Psoas muscle (tissue), 8 donors: ENCODE measurements around the gene DCX. TPM values are rescaled to one million over a fixed set of nuclear protein-coding genes. Genes with fewer than 3 reads are reported as not detected.

Source experiments
- ATAC-seq, 4 donors: fragments of 200-7000 bp; cut with Tn5 transposase; one replicate each; pipeline ENCODE4 v1.9.1; 2020; ENCODE audit warnings: moderate library complexity in 3 of 4, mild to moderate bottlenecking in 2 of 4
- DNase-seq, 2 donors: peaks; one replicate each; pipeline ENCODE4 v3.0.0-alpha.2; 2020
- H3K27ac ChIP-seq: fragments of 200-600 bp; one replicate; pipeline ENCODE4 v1.8.0; 2022
- H3K27me3 ChIP-seq, 3 donors: fragments of 200-600 bp in 1 of 3; one replicate each; pipeline versions ENCODE4 v1.6.1 to v1.8.0; 2013 to 2022; ENCODE audit warnings: low read length in 2 of 3, mild to moderate bottlenecking in 2 of 3, moderate library complexity in 1 of 3; ENCODE audit not compliant: insufficient read depth in 3 of 3
- H3K36me3 ChIP-seq, 2 donors: fragments of 200-600 bp in 1 of 2; one replicate each; pipeline versions ENCODE4 v1.6.1 to v1.8.0; 2013 to 2022; ENCODE audit warnings: low read depth in 1 of 2, mild to moderate bottlenecking in 1 of 2, moderate library complexity in 1 of 2; ENCODE audit not compliant: insufficient read depth in 1 of 2
- H3K4me1 ChIP-seq: fragments of 200-600 bp; one replicate; pipeline ENCODE4 v1.8.0; 2022
- H3K4me3 ChIP-seq: fragments of 200-600 bp; one replicate; pipeline ENCODE4 v1.8.0; 2022; ENCODE audit warnings: mild to moderate bottlenecking
- H3K9me3 ChIP-seq: fragments of 200-600 bp; one replicate; pipeline ENCODE4 v1.8.0; 2022
- CTCF ChIP-seq: fragments of 200-600 bp; IDR thresholded peaks from one replicate; pipeline ENCODE4 v1.8.0; 2022; ENCODE audit warnings: antibody characterized with exemption
- WGBS, 3 donors: extraction: QIAGEN DNeasy Blood & Tissue Kit; methylation state at CpG; one replicate each; pipeline versions ENCODE4 v1.1.6 to v1.1.7; 2013; 5-methylcytosine and 5-hydroxymethylcytosine counted together
- intact Hi-C, 2 donors: fragments of 100-400 bp; cut with DNase I; formaldehyde crosslinking; loops; one replicate each; pipeline versions ENCODE4 v1.11.0 to v1.14.2; 2022
- polyA plus RNA-seq, 3 donors: library from polyadenylated mRNA; stranded (reverse); fragments of 200-250 nt; gene quantifications; one replicate each; pipeline ENCODE4 v1.2.3, GENCODE V29; 2013
- total RNA-seq, 4 donors: library from RNA; stranded (reverse); fragmentation: NEBNext Ultra II Directional in 2 of 4; extraction: Animal tissue kit (Norgen Biotek cat#: 25700) in 2 of 4; gene quantifications; one replicate each; pipeline versions ENCODE4 v1.2.1 to v1.2.4, GENCODE V29; 2021 to 2023
- donor health status: healthy with polysubstance abuse.
- donor health status: DM: no; HTN: no; CAD: no; lungs with moderate emphysema.
- donor health status: Bipolar disorder and iron deficiency.
- donor health status: healthy.
- donor health status: DM: yes; HTN: yes; CAD: no.
- donor health status: DM: no; HTN: no; CAD: no.
- donor health status: DM: no; HTN: no; CAD: no.
- donor health status: DM: yes; HTN: yes; CAD: no.

DCX gene
- total and polyA plus RNA-seq, 7 donors: under 0.01 TPM; not detected in 6

GRCh38 chrX:111354496-111354895 lies 57.5 kb downstream of the DCX start:
- no peak for DNase-seq
- no peaks in the 10 kb centered on the region for H3K27me3 ChIP-seq
- WGBS, 3 donors: 30 to 67% (median 52%) methylated on average over 1 of the region's 1 CpG
- no peak overlapping the region for H3K27ac ChIP-seq
- intact Hi-C loops: no loop called here
- H3K36me3 ChIP-seq: no peaks in the 10 kb centered on the region
- no peak overlapping the region for H3K4me3 ChIP-seq
- no peak for TF ChIP-seq CTCF
- H3K9me3 ChIP-seq: no peaks in the 10 kb centered on the region
- H3K4me1 ChIP-seq: no peaks in the 10 kb centered on the region
- ATAC-seq: no peak

DNA sequence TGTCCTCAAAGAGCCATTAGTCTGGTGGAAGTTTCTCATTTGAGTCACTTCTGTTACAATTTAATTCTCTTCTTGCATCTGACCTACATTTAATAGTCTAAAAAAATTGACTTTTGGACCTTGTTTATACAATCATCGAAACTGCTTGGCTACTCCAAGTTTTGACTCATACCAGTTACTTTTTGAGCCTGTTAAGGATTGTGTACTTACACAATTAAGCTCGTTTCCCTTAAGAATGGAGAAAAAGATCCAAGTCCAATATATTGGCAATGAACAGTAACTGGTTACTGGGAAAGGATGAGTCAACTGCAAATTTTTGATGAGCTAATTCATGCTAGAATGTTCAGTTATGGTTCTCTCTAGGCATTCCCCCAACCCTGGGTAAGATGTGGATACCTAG lies 58.2 kb downstream of the DCX start:
- TF ChIP-seq CTCF: no peak
- DNase-seq (no peak), ATAC-seq (no peak)
- intact Hi-C loops: no loop called here
- no peaks in the 10 kb centered on the region for H3K27me3 ChIP-seq
- 39 to 63% (median 44%) methylated on average over 2 of the region's 2 CpGs for WGBS, 3 donors
- H3K9me3 ChIP-seq: no peaks in the 10 kb centered on the region
- H3K4me3 ChIP-seq: no peak overlapping the region
- no peak overlapping the region for H3K27ac ChIP-seq
- H3K36me3 ChIP-seq: no peaks in the 10 kb centered on the region
- H3K4me1 ChIP-seq: no peaks in the 10 kb centered on the region

DNA sequence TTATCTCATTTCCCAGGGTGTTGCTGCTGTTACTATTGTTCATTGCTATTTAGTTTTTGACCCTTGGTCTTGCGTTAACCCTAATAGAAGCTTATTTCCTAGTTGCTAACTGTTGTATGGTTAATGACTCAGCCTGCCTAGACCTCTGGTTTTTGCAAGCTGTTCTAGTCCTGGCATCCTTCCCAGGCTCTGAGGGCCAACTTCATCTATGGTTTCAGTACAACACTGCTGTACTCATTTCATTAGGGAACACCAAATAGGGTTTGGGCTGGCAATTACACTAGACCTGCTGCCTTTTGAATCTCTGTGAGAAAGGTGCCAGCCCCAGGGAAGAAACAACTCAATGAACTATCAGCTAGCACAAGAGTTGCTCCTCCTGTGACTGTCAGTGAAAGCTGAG lies 59.6 kb downstream of the DCX start:
- intact Hi-C loops: no loop called here
- no peaks in the 10 kb centered on the region for H3K9me3 ChIP-seq
- ATAC-seq (peak; percentile 63 to 90 (median 78)), DNase-seq (peak; percentile 13 to 46)
- 27 to 63% (median 41%) methylated on average over 1 of the region's 1 CpG for WGBS, 3 donors
- TF ChIP-seq CTCF: no peak
- no peaks in the 10 kb centered on the region for H3K4me1 ChIP-seq
- no peak overlapping the region for H3K4me3 ChIP-seq
- H3K27ac ChIP-seq: no peak overlapping the region
- H3K36me3 ChIP-seq: no peaks in the 10 kb centered on the region
- H3K27me3 ChIP-seq: no peaks in the 10 kb centered on the region

DNA sequence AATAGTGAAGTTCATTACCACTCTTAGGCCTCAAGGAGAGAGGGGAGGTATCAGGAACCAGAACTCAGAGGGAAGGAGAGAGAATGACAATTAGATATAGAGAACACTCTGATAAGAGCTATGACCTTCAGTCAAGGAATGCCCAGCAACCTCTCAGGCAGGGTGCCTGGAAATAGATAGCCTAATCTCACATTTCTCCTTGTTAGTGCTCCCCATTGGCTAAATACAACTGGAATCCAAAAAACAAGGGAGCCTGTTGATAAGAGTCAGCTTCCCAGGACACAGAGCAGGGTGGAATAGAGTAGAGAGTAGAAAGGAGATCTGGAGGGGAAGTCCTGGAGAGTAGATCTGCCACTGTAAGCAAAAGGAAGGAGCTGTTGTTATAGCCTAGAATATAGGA lies 62.1 kb downstream of the DCX start:
- DNase-seq (no peak), ATAC-seq (no peak)
- H3K27ac ChIP-seq: no peak overlapping the region
- H3K27me3 ChIP-seq: no peaks in the 10 kb centered on the region
- no peaks in the 10 kb centered on the region for H3K36me3 ChIP-seq
- no peaks in the 10 kb centered on the region for H3K9me3 ChIP-seq
- no peak for TF ChIP-seq CTCF
- H3K4me1 ChIP-seq: no peaks in the 10 kb centered on the region
- no peak overlapping the region for H3K4me3 ChIP-seq
- intact Hi-C loops: no loop called here

GRCh38 chrX:111349101-111349500 lies 62.9 kb downstream of the DCX start:
- TF ChIP-seq CTCF: no peak
- H3K36me3 ChIP-seq: no peaks in the 10 kb centered on the region
- H3K27ac ChIP-seq: no peak overlapping the region
- 10 to 13% (median 12%) methylated on average over 3 of the region's 3 CpGs for WGBS, 3 donors
- intact Hi-C loops: no loop called here
- no peaks in the 10 kb centered on the region for H3K4me1 ChIP-seq
- H3K27me3 ChIP-seq: no peaks in the 10 kb centered on the region
- no peaks in the 10 kb centered on the region for H3K9me3 ChIP-seq
- ATAC-seq (peak in 3 of 4 donors; percentile 40 to 84 (median 80)), DNase-seq (peak in 1 of 2 donors; percentile 43)
- no peak overlapping the region for H3K4me3 ChIP-seq
